Measurements from ENCODE around the gene RAB1B. TPM values are rescaled to one million over a fixed set of nuclear protein-coding genes. Genes with fewer than 3 reads are reported as not detected.

The RAB1B gene
- total and polyA plus RNA-seq, 10 of the 15 experiments (the other 5 are each of a cell fraction or from before 2014, with no cell fraction given), result 10.4 to 193 (median 96.9) TPM

- POLR2A ChIA-PET, result no interaction called here
- H3K27me3 ChIP-seq (replicated peaks in 1 of 2; ENCODE audit: control insufficient read depth in 2 of 2, insufficient read depth in 2 of 2, low read length in 1 of 2), result no peaks in the 10 kb centered on the region
- FAIRE-seq, result no peak
- H3K36me3 ChIP-seq (ENCODE audit: control insufficient read depth in 2 of 2, insufficient read depth in 2 of 2, low read length in 1 of 2), result peaks cover 20 to 54% of the 10 kb centered on the region in 2 experiments
- RAD21 ChIA-PET (ENCODE audit: unreplicated experiment), result interaction anchor here (0.6 to 2.2 kb wide), 5 partner anchors 43 to 143 kb away, joined by 3 to 8 read pairs (median 3); no protein-coding TSS in a partner anchor
- H3K4me3 ChIP-seq, result no peak overlapping the region
- no peaks in the 10 kb centered on the region for H3K79me2 ChIP-seq (ENCODE audit: control insufficient read depth, insufficient read depth, low read length)
- intact Hi-C loops (cut with micrococcal nuclease; ENCODE audit: unreplicated experiment) (loop anchor here (5.0 kb wide), 1 partner anchor 148 kb away; the partner anchor contains the start of gene PACS1), in situ Hi-C loops (cut with MboI) (no loop called here)
- no TSS peak for BruUV-seq (replicated peaks)
- peaks cover 17% of the 10 kb centered on the region for H3K4me1 ChIP-seq (ENCODE audit: control insufficient read depth, insufficient read depth, low read length)
- DNase-seq (ENCODE audit: low read depth, low spot score), result no peak
- H3K4me2 ChIP-seq (ENCODE audit: control insufficient read depth, insufficient read depth), result no peak overlapping the region
- H3K27ac ChIP-seq (ENCODE audit: control insufficient read depth, insufficient read depth), result no peak overlapping the region
- no peak overlapping the region for H3K9ac ChIP-seq (ENCODE audit: control insufficient read depth, insufficient read depth, low read length)
- CTCF ChIA-PET, result interaction anchor here (0.9 to 3.9 kb wide), 7 partner anchors 35 to 236 kb away, joined by 3 to 46 read pairs (median 11); no protein-coding TSS in a partner anchor
- H2AFZ ChIP-seq (ENCODE audit: control insufficient read depth, low read depth, low read length), result no peak overlapping the region
- WGBS (ENCODE audit: insufficient coverage, insufficient replicate concordance, low lambda C conversion rate, missing lambda C conversion rate), result 99% methylated on average over 6 of the region's 6 CpGs
- ATAC-seq, result no peak
- SMC1A ChIA-PET (ENCODE audit: uncharacterized antibody, unreplicated experiment), result interaction anchor here (0.8 to 3.7 kb wide), 6 partner anchors 48 to 152 kb away, joined by 3 to 37 read pairs (median 3); partner anchors contain the start of gene RAB1B
- H4K20me1 ChIP-seq (ENCODE audit: control insufficient read depth, insufficient read depth), result no peaks in the 10 kb centered on the region
- no peaks in the 10 kb centered on the region for H3K9me3 ChIP-seq (replicated peaks; ENCODE audit: control insufficient read depth, insufficient read depth, low read length)
- TF ChIP-seq, protein P1, sequence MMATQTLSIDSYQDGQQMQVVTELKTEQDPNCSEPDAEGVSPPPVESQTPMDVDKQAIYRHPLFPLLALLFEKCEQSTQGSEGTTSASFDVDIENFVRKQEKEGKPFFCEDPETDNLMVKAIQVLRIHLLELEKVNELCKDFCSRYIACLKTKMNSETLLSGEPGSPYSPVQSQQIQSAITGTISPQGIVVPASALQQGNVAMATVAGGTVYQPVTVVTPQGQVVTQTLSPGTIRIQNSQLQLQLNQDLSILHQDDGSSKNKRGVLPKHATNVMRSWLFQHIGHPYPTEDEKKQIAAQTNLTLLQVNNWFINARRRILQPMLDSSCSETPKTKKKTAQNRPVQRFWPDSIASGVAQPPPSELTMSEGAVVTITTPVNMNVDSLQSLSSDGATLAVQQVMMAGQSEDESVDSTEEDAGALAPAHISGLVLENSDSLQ (IDR thresholded peaks at IDR 0.05), result no peak
- TF ChIP-seq POLR2AphosphoS2 (IDR thresholded peaks at IDR 0.05; ENCODE audit: low read depth, low read length), result no peak
- no peak for TF ChIP-seq HDGF (IDR thresholded peaks at IDR 0.05)
- TF ChIP-seq SREBF1 (IDR thresholded peaks at IDR 0.05; ENCODE audit: low read length), result no peak
- no peak for TF ChIP-seq IRF4 (IDR thresholded peaks at IDR 0.05; ENCODE audit: low read depth, low read length)
- TF ChIP-seq MTA2 (IDR thresholded peaks at IDR 0.05; ENCODE audit: low read depth), result no peak
- no peak for TF ChIP-seq ZBTB4 (CRISPR knock-in tag; IDR thresholded peaks at IDR 0.05)
- no peak for TF ChIP-seq KDM1A (IDR thresholded peaks at IDR 0.05; ENCODE audit: borderline replicate concordance)
- no peak for TF ChIP-seq ELK1 (IDR thresholded peaks at IDR 0.05; ENCODE audit: low read depth, low read length)
- no peak for TF ChIP-seq HSF1 (IDR thresholded peaks at IDR 0.05; ENCODE audit: low read depth, low read length)
- no peak for TF ChIP-seq POU2F2 (IDR thresholded peaks at IDR 0.05; ENCODE audit: borderline replicate concordance, low read depth, low read length)
- TF ChIP-seq CUX1 (IDR thresholded peaks at IDR 0.05; ENCODE audit: insufficient replicate concordance, low read depth, low read length), result no peak
Observed at GRCh38 chr11:66220566-66220935, 47.9 kb upstream of the RAB1B start.
